A673 (cell line): ENCODE results near the gene HMX1. TPM values are rescaled to one million over a fixed set of nuclear protein-coding genes. Genes with fewer than 3 reads are reported as not detected.

ENCODE experiments used
- BruUV-seq: library from RNA; stranded (reverse); fragments of 400-500 nt; replicated peaks from 2 replicates; lab custom pipeline; 2021; lab: Mats Ljungman, UMichigan
- CTCF ChIA-PET: fragments of 300-600 bp; sonication (Branson Sonifier 250); formaldehyde crosslinking; loops from one replicate; lab custom pipeline; 2022; ENCODE audit warnings: antibody characterized with exemption; lab: Charles Lee
- POLR2A ChIA-PET: fragments of 300-600 bp; sonication (Branson Sonifier 250); formaldehyde crosslinking; loops from one replicate; lab custom pipeline; 2022; ENCODE audit warnings: antibody characterized with exemption; ENCODE audit not compliant: low non-redundant PET; lab: Charles Lee
- DNase-seq: peaks from one replicate; pipeline ENCODE4 v3.0.0-alpha.2; 2015; ENCODE audit warnings: low spot score
- H3K27ac ChIP-seq: fragments of 200-600 bp; sonication (generic); 2 replicates; pipeline ENCODE4 v1.5.1; 2016; ENCODE audit warnings: mixed run types, low read depth, mild to moderate bottlenecking, mixed read lengths, antibody characterized with exemption, low read length; ENCODE audit not compliant: poor library complexity, severe bottlenecking
- H3K27me3 ChIP-seq: fragments of 200-600 bp; sonication (generic); replicated peaks from 2 replicates; pipeline ENCODE4 v1.6.1; 2017; ENCODE audit warnings: mixed run types, low read depth, mild to moderate bottlenecking, mixed read lengths, antibody characterized with exemption, low read length; ENCODE audit not compliant: insufficient read depth, poor library complexity
- H3K36me3 ChIP-seq: fragments of 200-600 bp; sonication (generic); 2 replicates; pipeline ENCODE4 v1.6.1; 2016; ENCODE audit warnings: mixed run types, mild to moderate bottlenecking, mixed read lengths, antibody characterized with exemption, low read length; ENCODE audit not compliant: insufficient read depth, poor library complexity, severe bottlenecking
- H3K4me1 ChIP-seq: fragments of 200-600 bp; sonication (generic); 2 replicates; pipeline ENCODE4 v1.6.1; 2017; ENCODE audit warnings: mixed run types, mild to moderate bottlenecking, mixed read lengths, antibody characterized with exemption, low read length; ENCODE audit not compliant: insufficient read depth, poor library complexity, severe bottlenecking
- H3K4me3 ChIP-seq: fragments of 200-600 bp; sonication (generic); 2 replicates; pipeline ENCODE4 v1.5.1; 2016; ENCODE audit warnings: low read depth, mixed run types, mild to moderate bottlenecking, mixed read lengths, low read length; ENCODE audit not compliant: poor library complexity, severe bottlenecking
- H3K9me3 ChIP-seq: fragments of 200-600 bp; sonication (generic); 2 replicates; pipeline ENCODE4 v1.6.1; 2016; ENCODE audit warnings: mixed run types, low read depth, mild to moderate bottlenecking, mixed read lengths, antibody characterized with exemption, low read length; ENCODE audit not compliant: poor library complexity, severe bottlenecking
- CTCF ChIP-seq: fragments of 300-800, 200-600 bp; sonication (generic); conservative IDR thresholded peaks from 2 replicates; pipeline ENCODE4 v1.5.1; 2017; ENCODE audit warnings: low read depth, mild to moderate bottlenecking, antibody characterized with exemption, low read length, moderate library complexity, mixed read lengths
- EZH2 ChIP-seq: fragments of 200-600 bp; sonication (generic); IDR thresholded peaks from 2 replicates; pipeline ENCODE4 v1.6.1; 2017; ENCODE audit warnings: borderline replicate concordance, low read depth, mild to moderate bottlenecking, mixed read lengths, antibody characterized with exemption, low read length; ENCODE audit not compliant: poor library complexity, severe bottlenecking
- intact Hi-C: fragments of 100-400 bp; cut with micrococcal nuclease; formaldehyde crosslinking; loops from one replicate; pipeline ENCODE4 v1.10.0; 2022; ENCODE audit not compliant: unreplicated experiment
- total RNA-seq: library from RNA; stranded (reverse); gene quantifications from 2 replicates; pipeline ENCODE4 v1.2.3, GENCODE V29; 2021

HMX1 gene
- total RNA-seq, 1 experiment from 2014 or later = 0.26 TPM

- DNase-seq = no peak
- TF ChIP-seq EZH2 = no peak
- no peak for TF ChIP-seq CTCF
- ChIA-PET POLR2A (no interaction called here), CTCF (no interaction called here)
- Histone ChIP-seq H3K9me3 (no peaks in the 10 kb centered on the region), H3K27me3 (no peaks in the 10 kb centered on the region), H3K4me3 (no peak overlapping the region), H3K27ac (no peak overlapping the region), H3K4me1 (no peaks in the 10 kb centered on the region), H3K36me3 (no peaks in the 10 kb centered on the region)
- intact Hi-C loops = no loop called here
- no TSS peak for BruUV-seq
Observed at GRCh38 chr4:8818063-8818881, 53.4 kb downstream of the HMX1 start.

- H3K36me3 ChIP-seq = no peaks in the 10 kb centered on the region
- no peaks in the 10 kb centered on the region for H3K4me1 ChIP-seq
- no TSS peak for BruUV-seq
- intact Hi-C loops = no loop called here
- H3K27ac ChIP-seq = no peak overlapping the region
- DNase-seq = no peak
- POLR2A ChIA-PET = no interaction called here
- H3K27me3 ChIP-seq = no peaks in the 10 kb centered on the region
- CTCF ChIA-PET = no interaction called here
- TF ChIP-seq EZH2 (no peak), CTCF (no peak)
- no peaks in the 10 kb centered on the region for H3K9me3 ChIP-seq
- no peak overlapping the region for H3K4me3 ChIP-seq
Observed at GRCh38 chr4:8817813-8818062, 53.9 kb downstream of the HMX1 start.

GRCh38 chr4:8817096-8817812 is 54.4 kb downstream of the HMX1 start:
- Histone ChIP-seq H3K36me3 (no peaks in the 10 kb centered on the region), H3K27ac (no peak overlapping the region), H3K9me3 (no peaks in the 10 kb centered on the region), H3K27me3 (no peaks in the 10 kb centered on the region), H3K4me1 (no peaks in the 10 kb centered on the region), H3K4me3 (no peak overlapping the region)
- BruUV-seq = no TSS peak
- CTCF ChIA-PET = no interaction called here
- TF ChIP-seq CTCF (no peak), EZH2 (no peak)
- intact Hi-C loops = no loop called here
- DNase-seq = no peak
- POLR2A ChIA-PET = no interaction called here
